BE2C (cell line): ENCODE data around the gene DIS3L2.

Source experiments
- DNase-seq: peaks from one replicate; pipeline ENCODE4 v3.0.0-alpha.2; 2020
- H3K27me3 ChIP-seq: fragments of 250-450 bp; sonication (Bioruptor Pico); 2 replicates; pipeline ENCODE4 v1.5.1; 2020; ENCODE audit warnings: mild to moderate bottlenecking
- H3K36me3 ChIP-seq: fragments of 250-450 bp; sonication (Bioruptor Pico); 2 replicates; pipeline ENCODE4 v1.5.1; 2020; ENCODE audit warnings: mild to moderate bottlenecking
- H3K4me1 ChIP-seq: fragments of 250-450 bp; sonication (Bioruptor Pico); 2 replicates; pipeline ENCODE4 v1.5.1; 2020
- H3K4me3 ChIP-seq: 2 replicates; pipeline ENCODE4 v1.5.1; 2011; ENCODE audit warnings: low read depth, low read length
- H3K9me3 ChIP-seq: fragments of 250-450 bp; sonication (Bioruptor Pico); 2 replicates; pipeline ENCODE4 v1.5.1; 2020
- CTCF ChIP-seq: IDR thresholded peaks from 2 replicates; pipeline ENCODE4 v1.5.1; 2012; ENCODE audit warnings: mild to moderate bottlenecking, low read depth, low read length

The DIS3L2 gene

GRCh38 chr2:231927566-231927890 lies 34.0 kb upstream of the DIS3L2 start:
- TF ChIP-seq CTCF: no peak
- Histone ChIP-seq H3K36me3 (no peaks in the 10 kb centered on the region), H3K4me3 (no peak overlapping the region), H3K9me3 (no peaks in the 10 kb centered on the region), H3K27me3 (peaks cover 21% of the 10 kb centered on the region), H3K4me1 (no peaks in the 10 kb centered on the region)
- DNase-seq: no peak

- H3K4me3 ChIP-seq: no peak overlapping the region
- peak; percentile 25; the same call in 1 of the 2 replicates for TF ChIP-seq CTCF
- DNase-seq: peak; percentile 46
- no peaks in the 10 kb centered on the region for H3K4me1 ChIP-seq
- no peaks in the 10 kb centered on the region for H3K36me3 ChIP-seq
- H3K9me3 ChIP-seq: no peaks in the 10 kb centered on the region
- peaks cover 21% of the 10 kb centered on the region for H3K27me3 ChIP-seq
These were observed 33.0 kb upstream of the DIS3L2 start for GRCh38 chr2:231928481-231928880.

GRCh38 chr2:231928901-231929725 lies 32.4 kb upstream of the DIS3L2 start:
- Histone ChIP-seq H3K27me3 (peaks cover 21% of the 10 kb centered on the region), H3K36me3 (no peaks in the 10 kb centered on the region), H3K4me3 (no peak overlapping the region), H3K4me1 (peaks cover 3% of the 10 kb centered on the region), H3K9me3 (no peaks in the 10 kb centered on the region)
- no peak for TF ChIP-seq CTCF
- DNase-seq: no peak

- peaks cover 6% of the 10 kb centered on the region for H3K4me1 ChIP-seq
- H3K27me3 ChIP-seq: peaks cover 21% of the 10 kb centered on the region
- no peaks in the 10 kb centered on the region for H3K36me3 ChIP-seq
- H3K4me3 ChIP-seq: no peak overlapping the region
- peak; percentile 57 for TF ChIP-seq CTCF
- peak; percentile 52 for DNase-seq
- no peaks in the 10 kb centered on the region for H3K9me3 ChIP-seq
These were observed 31.4 kb upstream of the DIS3L2 start for GRCh38 chr2:231929961-231930592.

- H3K27me3 ChIP-seq: peaks cover 21% of the 10 kb centered on the region
- no peak overlapping the region for H3K4me3 ChIP-seq
- TF ChIP-seq CTCF: no peak
- DNase-seq: no peak
- H3K36me3 ChIP-seq: no peaks in the 10 kb centered on the region
- no peaks in the 10 kb centered on the region for H3K9me3 ChIP-seq
- H3K4me1 ChIP-seq: peaks cover 6% of the 10 kb centered on the region
These were observed 30.8 kb upstream of the DIS3L2 start for GRCh38 chr2:231930593-231931281.
